WTC11 (cell line): ENCODE results near the gene POFUT2.

Experiments used
- ZNF423 ChIP-seq: fragments of 250-450 bp; sonication (Bioruptor Pico); IDR thresholded peaks from 2 replicates; pipeline ENCODE4 v2.1.2; 2022; ENCODE audit warnings: mild to moderate bottlenecking, moderate library complexity
- TF ChIP-seq, protein P1 (sequence below): sonication (generic); formaldehyde crosslinking; IDR thresholded peaks from 2 replicates; pipeline ENCODE4 v1.8.1; 2023; ENCODE audit warnings: mild to moderate bottlenecking, missing genetic modification reagents, borderline replicate concordance

DNA sequence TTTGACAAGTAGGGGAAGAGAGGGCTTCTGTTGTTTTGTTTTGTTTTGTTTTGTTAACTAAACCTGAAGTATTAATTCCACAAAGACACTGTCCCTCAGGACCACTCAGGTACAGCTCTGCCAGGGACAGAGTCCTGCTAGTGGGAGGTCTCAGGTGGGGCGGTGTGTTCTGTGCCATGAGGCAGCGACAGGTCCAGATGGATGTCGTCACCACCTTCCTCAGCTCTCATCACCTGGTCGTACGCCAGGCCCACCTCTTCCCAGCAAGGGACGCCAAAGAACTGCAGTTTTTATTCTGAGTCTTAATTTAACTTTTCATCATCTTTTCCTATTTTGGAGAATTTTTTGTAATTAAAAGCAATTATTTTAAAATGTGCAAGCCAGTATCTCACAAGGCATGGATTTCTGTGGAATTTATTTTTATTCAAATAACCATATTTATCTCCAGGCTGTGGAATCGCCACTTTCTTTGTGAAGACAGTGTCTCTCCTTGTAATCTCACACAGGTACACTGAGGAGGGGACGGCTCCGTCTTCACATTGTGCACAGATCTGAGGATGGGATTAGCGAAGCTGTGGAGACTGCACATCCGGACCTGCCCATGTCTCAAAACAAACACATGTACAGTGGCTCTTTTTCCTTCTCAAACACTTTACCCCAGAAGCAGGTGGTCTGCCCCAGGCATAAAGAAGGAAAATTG is 62.5 kb downstream of the POFUT2 start:
- TF ChIP-seq, protein P1, sequence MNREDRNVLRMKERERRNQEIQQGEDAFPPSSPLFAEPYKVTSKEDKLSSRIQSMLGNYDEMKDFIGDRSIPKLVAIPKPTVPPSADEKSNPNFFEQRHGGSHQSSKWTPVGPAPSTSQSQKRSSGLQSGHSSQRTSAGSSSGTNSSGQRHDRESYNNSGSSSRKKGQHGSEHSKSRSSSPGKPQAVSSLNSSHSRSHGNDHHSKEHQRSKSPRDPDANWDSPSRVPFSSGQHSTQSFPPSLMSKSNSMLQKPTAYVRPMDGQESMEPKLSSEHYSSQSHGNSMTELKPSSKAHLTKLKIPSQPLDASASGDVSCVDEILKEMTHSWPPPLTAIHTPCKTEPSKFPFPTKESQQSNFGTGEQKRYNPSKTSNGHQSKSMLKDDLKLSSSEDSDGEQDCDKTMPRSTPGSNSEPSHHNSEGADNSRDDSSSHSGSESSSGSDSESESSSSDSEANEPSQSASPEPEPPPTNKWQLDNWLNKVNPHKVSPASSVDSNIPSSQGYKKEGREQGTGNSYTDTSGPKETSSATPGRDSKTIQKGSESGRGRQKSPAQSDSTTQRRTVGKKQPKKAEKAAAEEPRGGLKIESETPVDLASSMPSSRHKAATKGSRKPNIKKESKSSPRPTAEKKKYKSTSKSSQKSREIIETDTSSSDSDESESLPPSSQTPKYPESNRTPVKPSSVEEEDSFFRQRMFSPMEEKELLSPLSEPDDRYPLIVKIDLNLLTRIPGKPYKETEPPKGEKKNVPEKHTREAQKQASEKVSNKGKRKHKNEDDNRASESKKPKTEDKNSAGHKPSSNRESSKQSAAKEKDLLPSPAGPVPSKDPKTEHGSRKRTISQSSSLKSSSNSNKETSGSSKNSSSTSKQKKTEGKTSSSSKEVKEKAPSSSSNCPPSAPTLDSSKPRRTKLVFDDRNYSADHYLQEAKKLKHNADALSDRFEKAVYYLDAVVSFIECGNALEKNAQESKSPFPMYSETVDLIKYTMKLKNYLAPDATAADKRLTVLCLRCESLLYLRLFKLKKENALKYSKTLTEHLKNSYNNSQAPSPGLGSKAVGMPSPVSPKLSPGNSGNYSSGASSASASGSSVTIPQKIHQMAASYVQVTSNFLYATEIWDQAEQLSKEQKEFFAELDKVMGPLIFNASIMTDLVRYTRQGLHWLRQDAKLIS (CRISPR knock-in tag) = no peak
- TF ChIP-seq ZNF423 = no peak
